ENCODE results near the gene GTSF1L.

GTSF1L gene

DNA sequence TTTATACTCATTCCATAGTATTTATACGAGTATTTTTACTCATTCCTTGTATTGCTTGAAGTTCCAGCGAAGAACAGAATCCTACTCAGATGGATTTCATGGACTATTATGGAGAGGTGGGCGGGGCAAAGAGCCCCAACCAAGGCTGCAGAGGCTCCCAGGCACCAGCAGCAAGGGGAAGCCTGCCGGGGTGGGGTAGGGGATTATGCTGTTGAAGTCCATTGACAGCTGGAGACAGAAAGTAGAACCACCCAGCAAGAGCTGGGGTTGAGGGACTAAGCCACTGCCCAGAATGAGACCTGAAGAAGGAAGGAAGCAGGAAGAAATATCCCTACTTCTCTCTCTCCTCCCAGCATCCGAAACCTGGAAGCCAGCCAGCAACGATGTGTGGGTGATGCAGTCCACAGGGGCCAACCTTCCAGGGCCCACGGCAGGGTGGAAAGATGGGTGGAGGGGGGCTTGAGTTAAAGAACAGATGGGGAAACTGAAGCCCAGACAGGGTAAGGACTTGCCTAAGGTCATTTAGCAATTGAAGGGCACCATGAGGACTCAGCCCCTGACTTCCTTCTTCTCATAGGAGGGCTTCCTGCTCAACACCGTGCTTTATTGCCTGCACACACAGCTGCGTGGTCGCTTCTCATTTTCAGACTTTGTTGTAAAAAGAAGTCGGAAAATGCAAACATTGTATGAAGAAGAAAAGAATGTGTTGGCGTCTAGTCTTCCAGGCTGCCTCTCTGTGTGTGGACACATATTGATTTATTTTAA lies 18.3 kb upstream of the GTSF1L start:
- DNase-seq, result no peak

DNA sequence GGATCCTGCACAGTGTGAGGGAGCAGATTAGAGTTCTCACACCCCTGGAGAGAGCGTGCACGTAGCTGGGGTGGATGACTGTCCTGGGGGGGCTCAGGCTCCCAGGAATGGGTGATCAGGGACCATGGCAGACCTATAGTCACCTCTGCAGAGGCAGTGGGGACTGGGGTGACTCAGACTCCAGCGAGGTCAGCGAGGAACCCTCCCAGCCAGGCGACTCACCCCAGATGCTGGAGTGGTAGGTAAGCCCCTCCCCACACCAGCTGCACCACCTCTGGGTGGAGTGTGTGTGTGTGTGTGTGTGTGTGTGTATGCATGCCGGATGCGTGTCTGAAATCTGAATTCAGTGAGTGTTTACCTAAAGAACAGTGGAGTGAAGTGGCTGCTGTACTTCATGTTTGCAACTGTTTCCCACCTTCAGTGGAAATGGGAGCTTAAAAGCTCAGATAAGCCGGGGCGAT lies 17.4 kb upstream of the GTSF1L start:
- DNase-seq, result no peak

DNA sequence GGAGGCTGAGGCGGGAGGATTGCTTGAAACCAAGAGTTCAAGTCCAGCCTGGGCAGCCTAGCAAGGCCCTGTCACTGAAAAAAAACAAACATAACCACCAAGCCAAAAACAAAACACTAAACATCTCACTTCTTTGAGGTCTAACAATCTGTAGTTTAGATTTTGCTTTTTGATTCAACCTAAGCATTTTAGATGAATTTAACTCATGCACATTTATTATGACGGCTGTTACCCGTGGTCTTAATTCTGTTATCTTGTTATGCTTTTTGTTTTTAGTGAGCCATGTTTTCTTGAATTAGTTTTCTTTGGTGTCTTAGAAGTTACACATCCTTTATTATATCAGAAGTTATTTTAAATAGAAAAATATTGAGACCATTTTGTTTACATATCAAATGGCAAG lies 13.8 kb upstream of the GTSF1L start:
- no peak for DNase-seq

DNA sequence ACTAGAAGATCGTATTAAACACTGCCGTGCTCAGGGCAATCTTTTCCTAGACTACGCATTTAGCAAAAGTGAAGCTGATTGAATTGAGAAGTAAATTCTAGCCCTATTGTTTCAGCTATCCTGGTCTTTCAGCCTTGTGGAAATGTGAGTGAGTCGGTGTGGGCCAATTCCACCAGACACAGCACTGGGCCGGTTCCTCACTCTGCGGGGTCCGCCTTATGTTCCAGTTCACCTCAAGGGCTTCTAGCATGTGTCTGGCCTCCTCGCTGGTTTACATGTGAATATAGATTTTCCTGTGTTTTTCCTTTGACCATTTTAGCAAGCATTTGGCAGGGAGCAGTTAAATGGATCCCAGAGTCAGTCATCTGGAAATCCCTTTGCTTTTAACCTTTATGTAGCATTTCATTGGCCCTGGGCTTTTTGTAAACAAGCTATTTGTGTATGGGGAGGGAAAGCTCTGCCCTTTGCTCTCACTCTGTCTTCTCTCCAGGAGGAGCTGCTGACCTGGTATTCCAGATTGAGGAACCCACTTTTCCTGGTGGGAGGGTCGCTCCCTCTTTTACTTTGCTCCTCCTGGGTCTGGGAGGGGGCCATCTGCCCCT lies 12.4 kb upstream of the GTSF1L start:
- DNase-seq, result no peak

DNA sequence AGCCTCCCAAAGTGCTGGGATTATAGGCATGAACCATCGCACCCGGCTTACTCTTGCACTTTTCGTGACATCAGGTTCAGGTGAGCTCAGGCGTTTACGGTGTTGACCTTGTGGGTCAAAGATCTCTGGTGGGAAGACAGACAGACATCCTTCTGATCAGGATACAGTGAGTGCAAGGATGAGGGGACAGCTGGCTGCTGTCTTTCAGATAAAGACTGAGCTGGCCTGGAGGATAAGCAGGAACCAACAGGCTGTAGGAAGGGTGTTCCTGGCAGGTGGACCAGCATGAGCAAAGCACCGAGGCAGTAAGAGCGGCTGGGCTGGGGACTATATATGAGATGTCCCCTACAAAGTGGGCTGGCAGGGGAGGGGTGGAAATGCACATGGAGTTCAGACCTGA lies 11.1 kb upstream of the GTSF1L start:
- DNase-seq, result no peak

DNA sequence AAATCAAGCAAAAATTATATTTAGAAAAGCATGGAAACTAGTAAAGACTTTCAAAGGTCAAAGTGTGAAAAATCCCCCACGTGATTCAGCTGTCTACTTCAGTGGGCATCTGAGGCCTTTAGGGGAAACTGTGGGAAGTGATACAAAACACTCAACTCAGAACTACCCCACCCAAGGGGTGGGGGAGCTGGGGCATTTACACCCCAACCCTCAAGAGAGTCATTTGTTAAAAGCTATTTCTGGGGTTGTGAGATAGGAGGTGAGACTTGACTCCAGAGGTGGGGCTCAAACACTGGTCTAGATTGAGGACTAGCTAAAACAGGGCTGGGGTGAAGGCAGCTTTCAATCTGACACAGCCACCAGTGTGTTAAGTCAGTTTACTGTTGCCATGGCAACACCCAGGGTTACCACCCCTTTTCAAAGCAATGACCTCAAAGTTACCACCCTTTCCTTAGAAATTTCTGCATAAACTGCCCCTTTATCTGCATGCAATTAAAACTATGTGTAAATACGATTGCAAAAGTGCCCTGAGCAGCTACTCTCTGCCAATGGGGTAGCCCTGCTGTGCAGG lies 9.9 kb upstream of the GTSF1L start:
- DNase-seq, result no peak

DNA sequence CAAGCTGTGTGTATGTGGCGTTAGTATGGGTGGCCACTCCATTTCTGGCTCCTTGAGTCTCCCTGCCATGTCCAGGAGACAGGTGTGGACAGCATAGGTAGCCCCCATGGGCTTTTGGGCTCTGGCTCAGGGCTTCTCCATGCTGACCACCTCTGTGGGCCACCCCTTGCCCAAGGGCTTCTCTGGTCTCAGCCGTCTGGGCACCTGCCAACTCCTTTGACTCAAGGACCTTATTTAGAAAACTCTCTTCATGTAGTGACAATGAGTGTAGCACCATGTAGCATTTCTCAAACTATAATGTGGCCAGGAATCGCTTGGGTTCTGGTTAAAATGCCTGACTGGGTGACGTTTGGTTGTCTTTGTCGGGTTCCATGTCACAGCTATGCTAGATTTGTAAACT lies 5.1 kb upstream of the GTSF1L start:
- DNase-seq, result no peak

DNA sequence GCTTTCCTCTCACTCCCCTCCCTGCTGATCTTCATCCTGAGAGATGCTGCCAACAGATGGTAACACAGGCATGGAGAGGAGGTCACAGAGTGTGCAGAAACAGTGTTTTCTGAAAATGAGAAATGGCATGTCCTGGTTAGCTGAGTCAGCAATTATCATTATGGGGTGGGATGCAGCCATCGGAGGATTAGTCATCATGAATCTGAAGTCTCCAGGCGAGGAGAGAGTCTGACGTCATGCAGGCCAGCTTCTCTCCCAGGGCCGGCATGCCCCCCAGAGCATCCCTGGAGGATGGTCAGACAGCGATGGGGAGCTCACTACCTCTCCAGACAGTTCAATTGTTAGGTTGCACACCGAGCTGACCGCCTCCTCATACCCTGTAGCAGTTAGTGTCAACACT lies 4.7 kb upstream of the GTSF1L start:
- no peak for DNase-seq

DNA sequence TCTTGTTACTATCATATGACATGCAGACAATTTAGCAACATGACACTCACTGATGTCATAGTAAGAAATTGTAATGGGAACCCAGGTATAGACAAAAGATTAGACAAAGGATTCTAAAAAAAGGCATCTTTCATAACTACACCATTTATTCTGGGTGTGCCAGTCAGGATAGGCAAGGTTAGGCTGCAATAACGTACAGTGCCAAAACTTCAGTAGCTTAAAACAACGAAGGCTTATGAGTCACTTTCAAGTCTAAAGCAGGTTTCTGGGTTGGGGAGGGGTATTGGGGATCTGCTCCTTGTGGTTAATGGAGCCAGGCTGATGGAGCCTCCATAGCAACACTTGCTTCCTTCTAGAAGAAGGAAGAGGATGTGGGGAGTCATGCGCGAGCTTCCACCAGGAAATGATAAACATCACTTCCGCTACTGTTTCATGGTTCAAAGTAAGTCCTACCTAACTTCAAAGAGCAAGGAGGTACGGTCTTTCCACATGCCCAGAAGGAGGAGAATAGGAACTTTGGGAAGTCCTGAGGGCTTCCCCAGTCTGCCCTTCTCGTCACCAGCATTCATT lies 2.0 kb upstream of the GTSF1L start:
- DNase-seq, result no peak

DNA sequence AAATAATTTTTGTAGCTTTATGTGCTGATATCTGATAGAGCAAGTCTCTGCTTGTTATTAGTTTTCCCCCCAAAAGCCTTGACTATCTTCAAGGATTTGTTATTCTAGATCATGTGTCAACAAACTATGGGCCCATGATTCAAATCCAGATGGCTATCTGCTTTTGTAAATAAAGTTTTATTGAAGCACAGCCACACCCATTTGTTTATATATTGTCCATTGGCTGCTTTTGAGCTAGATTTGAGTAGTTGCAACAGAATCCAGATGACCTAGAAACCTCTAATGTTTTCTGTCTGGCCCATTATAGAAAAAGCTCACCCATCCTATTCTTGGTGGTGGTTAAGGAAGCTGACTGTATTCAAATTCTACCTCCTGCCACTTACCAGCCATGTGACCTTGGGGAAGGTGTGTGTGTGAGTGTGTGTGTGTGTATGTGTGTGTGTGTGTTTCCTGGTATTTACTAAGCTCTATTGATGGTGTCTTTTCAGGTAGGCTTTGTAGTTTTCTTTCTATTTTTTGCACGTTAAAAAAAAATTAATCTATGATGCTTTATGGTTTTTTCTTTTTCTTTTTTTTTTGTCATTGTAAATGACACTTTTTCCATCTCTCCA lies 1.3 kb upstream of the GTSF1L start:
- DNase-seq, result no peak

DNA sequence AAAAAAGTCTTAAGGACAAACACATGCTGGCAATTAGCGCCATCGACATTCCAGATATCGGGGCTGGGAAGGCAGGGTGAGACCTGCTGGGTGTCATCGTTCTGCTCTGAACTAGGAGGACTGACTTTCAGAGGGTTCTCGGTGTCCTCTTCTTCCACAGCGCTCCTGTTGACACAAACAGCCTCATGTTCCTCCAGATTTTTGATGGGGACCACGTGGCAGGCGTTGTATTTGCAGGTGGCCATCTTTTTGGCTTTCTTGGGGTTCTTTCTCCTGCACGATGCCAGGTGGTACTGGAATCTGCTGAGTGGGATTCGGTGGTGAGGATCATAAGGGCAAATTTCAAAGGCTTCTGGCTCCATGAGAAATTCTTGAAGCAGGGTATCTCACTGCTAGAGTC lies 469 bp downstream of the GTSF1L start:
- DNase-seq, result no peak

DNA sequence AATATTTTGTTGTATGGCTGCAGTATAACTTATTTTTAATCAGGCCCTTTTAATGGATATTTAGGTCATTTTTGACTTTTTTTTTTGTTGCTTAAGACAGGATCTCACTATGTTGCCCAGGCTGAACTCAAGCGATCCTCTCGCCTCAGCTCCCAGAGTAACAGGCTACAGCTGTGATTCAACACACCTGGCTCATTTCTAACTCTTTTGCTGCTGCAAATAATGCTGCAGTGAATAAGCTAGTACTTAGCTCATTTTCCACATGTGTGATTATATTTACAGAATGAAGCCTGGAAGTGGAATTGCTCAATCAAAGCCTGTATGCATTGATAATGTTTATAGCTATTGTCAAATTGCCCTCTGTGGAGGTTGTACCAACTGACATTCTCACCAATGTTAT lies 1.1 kb downstream of the GTSF1L start:
- DNase-seq, result no peak

DNA sequence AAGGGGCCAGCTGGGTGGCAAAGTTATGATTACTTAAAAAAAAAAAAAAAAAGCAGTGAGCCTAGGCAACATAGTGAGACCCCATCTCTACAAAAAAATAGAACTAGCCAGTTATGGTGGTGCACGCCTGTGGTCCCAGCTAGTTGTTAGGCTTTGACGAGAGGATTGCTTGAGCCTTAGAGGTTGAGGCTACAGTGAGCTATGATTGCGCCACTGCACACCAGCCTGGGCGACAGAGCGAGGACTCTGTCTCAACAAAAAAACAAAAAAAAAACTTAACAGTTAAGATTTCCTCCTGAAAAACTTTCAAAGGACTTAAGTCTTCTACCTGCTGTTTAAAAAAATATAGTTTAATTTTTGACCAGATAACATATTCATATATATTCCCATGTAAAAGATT lies 2.4 kb downstream of the GTSF1L start:
- DNase-seq, result no peak

DNA sequence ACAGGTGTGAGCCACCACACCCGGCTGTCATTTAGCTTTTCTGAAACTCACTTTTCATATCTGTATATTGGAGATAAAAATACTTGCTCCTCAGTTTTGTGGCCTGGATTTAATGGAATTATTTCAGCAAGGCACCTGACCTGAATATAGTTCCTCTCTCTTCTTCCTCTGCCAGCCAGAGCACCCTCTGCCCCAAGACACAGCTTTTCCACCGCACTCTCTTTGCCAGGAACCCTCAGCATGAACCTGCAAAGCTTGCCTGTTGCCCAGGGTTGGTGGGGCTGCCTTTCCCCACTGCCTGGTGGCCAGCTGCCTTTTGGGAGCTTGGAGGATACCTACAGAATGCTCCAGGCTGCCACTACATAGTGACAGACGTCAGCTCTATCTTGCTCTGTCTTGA lies 3.1 kb downstream of the GTSF1L start:
- DNase-seq, result no peak

DNA sequence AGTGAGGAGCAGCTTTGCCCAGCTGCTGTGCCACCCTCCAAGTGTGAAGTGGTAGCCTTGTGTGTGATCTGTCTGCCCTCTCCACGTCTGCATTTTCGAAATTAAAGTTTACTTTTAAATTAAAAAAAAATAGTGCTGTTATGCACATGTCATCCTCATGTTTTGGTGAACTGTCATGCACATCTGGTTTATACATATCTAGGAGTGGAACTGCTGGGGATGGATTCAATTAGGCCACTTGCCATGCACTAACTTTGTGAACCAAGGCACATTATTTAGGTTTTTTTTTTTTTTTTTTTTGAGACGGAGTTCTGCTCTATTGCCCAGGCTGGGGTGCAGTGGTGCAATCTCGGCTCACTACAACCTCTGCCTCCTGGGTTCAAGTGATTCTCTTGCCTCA lies 3.6 kb downstream of the GTSF1L start:
- DNase-seq, result no peak

DNA sequence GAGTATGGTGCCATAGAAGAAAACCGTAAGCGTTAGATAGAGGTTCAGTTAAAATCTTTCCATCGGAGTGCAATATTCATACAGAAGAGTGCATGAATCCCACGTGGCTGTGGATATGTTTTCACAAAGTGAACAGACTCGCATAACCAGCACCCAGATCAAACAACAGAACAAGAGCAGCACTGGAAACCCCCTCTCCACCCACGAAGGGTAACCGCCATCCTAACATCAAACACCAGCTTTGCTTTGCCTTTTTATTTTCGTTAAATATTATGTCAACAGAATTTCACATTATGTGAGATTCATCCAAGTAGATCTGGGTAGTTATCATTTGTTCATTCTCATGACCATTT lies 4.7 kb downstream of the GTSF1L start:
- peak; percentile 32 for DNase-seq

DNA sequence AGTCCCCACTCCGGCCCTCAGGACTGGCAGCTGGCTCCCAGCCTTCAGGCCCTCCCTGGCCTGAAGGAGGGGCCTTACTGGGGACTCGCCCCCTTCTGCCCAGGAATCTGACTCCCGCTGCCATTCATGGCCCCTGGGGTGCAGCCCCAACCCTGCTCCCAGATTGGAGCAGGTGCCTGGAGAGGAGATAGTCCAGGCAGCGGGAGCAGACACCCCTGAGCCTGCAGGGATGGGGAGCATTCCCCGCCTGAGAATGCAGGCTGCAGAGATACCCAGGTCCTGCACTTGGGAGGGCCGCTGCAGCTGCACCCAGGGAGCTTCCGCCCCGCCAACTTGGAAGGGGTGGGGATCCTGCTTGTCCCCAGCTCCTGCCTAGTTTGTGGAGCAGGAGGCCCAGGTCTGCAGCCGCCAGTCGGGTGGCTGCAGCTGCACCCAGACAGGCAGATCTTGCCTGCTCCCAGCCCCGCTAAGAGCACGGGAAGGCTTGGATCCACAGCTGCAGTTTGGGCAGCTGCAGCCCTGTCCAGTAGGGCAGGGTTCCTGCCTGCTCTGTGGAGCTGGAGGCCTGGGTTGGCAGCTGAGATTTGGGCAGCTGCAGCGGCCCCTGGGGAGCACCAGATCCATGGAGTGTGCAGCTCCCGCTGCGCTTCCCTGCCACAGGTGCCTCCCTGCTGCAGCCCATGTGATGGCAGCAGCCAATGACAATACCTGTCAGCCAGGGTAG lies 5.2 kb downstream of the GTSF1L start:
- no peak for DNase-seq

DNA sequence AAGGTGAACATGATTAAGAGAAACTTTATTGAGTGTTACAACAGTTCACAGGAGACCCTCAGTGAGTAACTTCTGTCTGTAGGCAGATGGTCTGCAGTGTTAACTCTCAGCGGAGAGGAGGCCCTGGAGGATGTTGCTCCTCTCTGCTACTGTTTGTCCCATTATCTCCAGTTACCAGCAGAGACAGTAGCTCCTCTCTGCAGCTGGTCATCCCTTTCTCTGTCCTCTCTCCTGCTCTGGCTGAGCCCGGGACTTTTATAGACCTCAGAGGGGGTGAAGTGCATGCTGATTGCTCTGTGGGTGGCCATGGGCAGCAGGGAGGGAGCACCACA lies 5.7 kb downstream of the GTSF1L start:
- no peak for DNase-seq

DNA sequence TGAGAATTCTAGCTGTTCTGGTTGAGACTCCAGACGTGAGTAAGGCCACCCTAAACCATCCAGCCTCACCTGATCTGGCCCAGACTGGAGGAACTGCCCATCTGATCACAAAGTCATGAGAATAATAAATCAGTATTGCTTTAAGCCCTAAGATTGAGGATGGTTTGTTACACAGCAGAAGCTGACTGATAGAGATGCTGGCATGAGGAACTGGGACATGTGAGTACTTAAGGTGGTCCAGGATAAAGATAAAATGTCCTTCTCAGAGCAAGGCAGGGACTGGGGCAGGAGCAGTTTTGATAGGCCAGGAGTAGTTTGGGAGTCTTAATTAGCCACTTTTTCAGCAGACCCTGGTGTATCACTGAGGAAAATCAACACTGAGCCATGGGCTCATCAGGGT lies 6.8 kb downstream of the GTSF1L start:
- DNase-seq, result no peak

DNA sequence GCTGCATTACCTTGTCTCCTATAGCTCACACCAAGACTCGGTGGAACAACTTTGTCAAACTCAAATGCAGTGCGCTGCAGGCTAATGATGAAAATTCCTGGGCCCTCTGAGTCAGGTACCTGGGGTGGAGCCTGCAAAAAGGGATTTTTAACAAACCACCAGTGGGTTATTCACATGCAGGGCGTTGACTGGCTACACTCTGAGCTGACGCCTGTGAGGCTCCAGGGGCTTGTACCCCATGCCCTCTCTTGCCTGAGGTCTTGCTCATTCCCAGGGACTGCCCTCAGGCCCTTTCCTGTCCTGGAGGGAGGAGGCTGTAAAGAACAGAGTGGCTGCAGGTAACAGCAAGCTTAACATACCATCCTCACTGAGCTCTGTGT lies 9.2 kb downstream of the GTSF1L start:
- no peak for DNase-seq

DNA sequence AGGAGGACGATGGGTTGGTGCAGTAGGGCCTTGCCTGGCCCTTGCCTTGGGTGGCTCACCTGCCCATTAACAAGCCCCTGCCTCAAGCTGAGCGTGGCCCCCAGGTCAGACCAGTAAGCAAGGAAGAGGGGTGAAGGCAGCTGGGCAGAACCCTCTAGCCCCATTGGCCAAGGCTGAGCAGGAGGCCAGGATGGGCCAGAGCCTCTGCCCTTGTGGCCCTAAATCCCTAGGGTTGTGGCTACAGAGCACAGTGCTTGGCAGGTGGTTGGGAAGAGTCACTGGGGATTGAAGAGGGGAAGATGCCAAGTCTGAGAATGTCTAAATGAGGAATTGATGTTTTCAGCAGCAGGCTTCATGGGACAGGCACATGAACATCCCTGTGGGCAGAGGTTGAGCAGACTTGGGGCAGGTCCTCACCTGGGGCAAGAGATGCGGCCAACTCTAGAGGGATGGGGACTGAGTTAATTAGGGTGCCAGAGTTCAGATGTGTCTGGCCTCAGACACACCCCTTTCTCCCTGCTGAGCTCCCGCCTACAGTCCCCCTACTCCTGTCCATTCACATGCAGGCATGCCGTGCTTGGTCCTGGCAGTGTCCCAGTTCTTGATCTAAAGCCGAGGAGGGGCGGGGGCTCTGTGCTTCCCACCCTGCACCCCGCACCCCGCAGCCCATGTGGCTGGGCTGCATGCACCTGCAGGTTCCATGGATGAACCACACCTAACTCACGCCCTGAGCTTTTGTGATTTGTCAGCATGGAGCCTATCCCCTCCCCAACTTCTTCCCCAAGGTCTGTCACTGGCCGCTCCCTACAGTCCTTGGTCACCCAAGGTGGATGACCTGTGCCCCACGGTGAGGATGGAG lies 9.8 kb downstream of the GTSF1L start:
- no peak for DNase-seq

DNA sequence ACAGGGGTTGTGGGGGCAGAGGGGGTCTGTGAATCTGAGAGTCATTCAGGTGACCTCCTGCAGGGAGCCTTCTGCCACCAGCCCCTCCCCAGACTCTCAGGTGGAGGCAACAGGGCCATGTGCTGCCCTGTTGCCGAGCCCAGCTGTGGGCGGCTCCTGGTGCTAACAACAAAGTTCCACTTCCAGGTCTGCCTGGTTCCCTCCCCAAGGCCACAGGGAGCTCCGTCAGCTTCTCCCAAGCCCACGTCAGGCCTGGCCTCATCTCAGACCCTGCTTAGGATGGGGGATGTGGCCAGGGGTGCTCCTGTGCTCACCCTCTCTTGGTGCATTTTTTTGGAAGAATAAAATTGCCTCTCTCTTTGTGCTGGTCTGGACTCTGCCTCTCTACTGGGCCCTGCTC lies 10.7 kb downstream of the GTSF1L start:
- no peak for DNase-seq
